Spleen (tissue), 7 donors: Measurements from ENCODE around the gene TOX3.

Experiments
- CTCF ChIP-seq, 11 experiments: fragments of 200-600 bp in 7 of 11; fragments of 450-650 bp in 4 of 11; sonication (generic) in 4 of 11; IDR thresholded peaks in 8 of 11; conservative IDR thresholded peaks in 3 of 11; 1 replicate in 7 of 11; 2 replicates in 4 of 11; pipeline versions ENCODE4 v1.4.0 to v1.8.0; 2016 to 2021; ENCODE audit warnings: antibody characterized with exemption in 11 of 11, inconsistent platforms in 4 of 11, mild to moderate bottlenecking in 1 of 11
- POLR2A ChIP-seq, 3 donors: fragments of 450-650 bp; IDR thresholded peaks; one replicate each; pipeline ENCODE4 v1.5.1; 2017; ENCODE audit warnings: antibody characterized with exemption in 3 of 3, mild to moderate bottlenecking in 1 of 3
- POLR2AphosphoS5 ChIP-seq, 3 donors: sonication (generic); formaldehyde crosslinking; IDR thresholded peaks; one replicate each; pipeline ENCODE4 v1.5.1; 2017; ENCODE audit warnings: antibody characterized with exemption in 3 of 3
- donor health status: DM: no; HTN: no; CAD: no; lungs with moderate emphysema.
- donor health status: DM: no; HTN: no; CAD: no.
- donor health status: DM: no; HTN: no; CAD: no.

- no peak for TF ChIP-seq POLR2AphosphoS5 (IDR thresholded peaks at IDR 0.05)
- no peak for TF ChIP-seq CTCF (IDR thresholded peaks at IDR 0.05 in 8 of 11, conservative IDR thresholded peaks at IDR 0.05 in 3 of 11)
- TF ChIP-seq POLR2A (IDR thresholded peaks at IDR 0.05) = no peak
Measured at GRCh38 chr16:52547834-52548215, 882 bp upstream of the TOX3 start.
